WTC11 (cell line): ENCODE results near the gene CDCA5. TPM values are rescaled to one million over a fixed set of nuclear protein-coding genes. Genes with fewer than 3 reads are reported as not detected.

Experiments used
- ATAC-seq: fragments of 200-7000 bp; cut with Tn5 transposase; 2 replicates; pipeline ENCODE4 v1.10.0; 2021; ENCODE audit warnings: mild to moderate bottlenecking, moderate library complexity
- CTCF ChIA-PET: fragments of 300-600 bp; sonication (Branson Sonifier 250); formaldehyde crosslinking; loops from one replicate; lab custom pipeline; 2021; ENCODE audit warnings: antibody characterized with exemption; lab: Charles Lee
- POLR2A ChIA-PET: fragments of 350-600 bp; sonication (Branson Sonifier 250); formaldehyde crosslinking; loops from one replicate; lab custom pipeline; 2021; ENCODE audit warnings: antibody characterized with exemption; lab: Charles Lee
- DNase-seq: peaks from one replicate; pipeline ENCODE4 v3.0.0; 2021; ENCODE audit warnings: low spot score
- H3K27ac Mint-ChIP-seq: 2 replicates; pipeline ENCODE4 v1.8.0; 2021; ENCODE audit warnings: mixed read lengths
- H3K27me3 Mint-ChIP-seq: 2 replicates; pipeline ENCODE4 v1.8.0; 2021; ENCODE audit warnings: low read depth, mild to moderate bottlenecking, moderate library complexity, mixed read lengths
- H3K36me3 Mint-ChIP-seq: 2 replicates; pipeline ENCODE4 v1.8.0; 2021; ENCODE audit warnings: mixed read lengths
- H3K4me1 Mint-ChIP-seq: 2 replicates; pipeline ENCODE4 v1.8.0; 2022; ENCODE audit warnings: mixed read lengths
- H3K4me3 Mint-ChIP-seq: 2 replicates; pipeline ENCODE4 v1.8.0; 2021; ENCODE audit warnings: mild to moderate bottlenecking, moderate library complexity, mixed read lengths
- H3K9me3 Mint-ChIP-seq: 2 replicates; pipeline ENCODE4 v1.8.0; 2021; ENCODE audit warnings: mixed read lengths
- ATF2 ChIP-seq: sonication (generic); formaldehyde crosslinking; IDR thresholded peaks from 2 replicates; pipeline ENCODE4 v1.8.1; 2022; ENCODE audit warnings: low read depth, missing genetic modification reagents, borderline replicate concordance
- E2F4 ChIP-seq: sonication (generic); formaldehyde crosslinking; IDR thresholded peaks from 2 replicates; pipeline ENCODE4 v1.8.1; 2022; ENCODE audit warnings: low read depth, mild to moderate bottlenecking, moderate library complexity, missing genetic modification reagents, borderline replicate concordance
- E2F5 ChIP-seq: sonication (generic); formaldehyde crosslinking; IDR thresholded peaks from 2 replicates; pipeline ENCODE4 v1.8.1; 2022; ENCODE audit warnings: mild to moderate bottlenecking, moderate library complexity, missing genetic modification reagents
- ELF4 ChIP-seq: sonication (generic); formaldehyde crosslinking; IDR thresholded peaks from 2 replicates; pipeline ENCODE4 v1.8.1; 2022; ENCODE audit warnings: low read depth, mild to moderate bottlenecking, moderate library complexity, missing genetic modification reagents
- ERG ChIP-seq: fragments of 250-450 bp; sonication (Bioruptor Pico); IDR thresholded peaks from 2 replicates; pipeline ENCODE4 v1.8.0; 2021; ENCODE audit warnings: mild to moderate bottlenecking
- GTF2I ChIP-seq: fragments of 250-450 bp; sonication (Bioruptor Pico); conservative IDR thresholded peaks from 2 replicates; pipeline ENCODE4 v1.4.0; 2021; ENCODE audit warnings: mild to moderate bottlenecking
- HMGA2 ChIP-seq: fragments of 250-450 bp; sonication (Bioruptor Pico); IDR thresholded peaks from 2 replicates; pipeline ENCODE4 v1.4.0; 2021; ENCODE audit warnings: mild to moderate bottlenecking, moderate library complexity
- JAZF1 ChIP-seq: fragments of 250-450 bp; sonication (Bioruptor Pico); IDR thresholded peaks from 2 replicates; pipeline ENCODE4 v1.9.0; 2021; ENCODE audit warnings: moderate library complexity, mild to moderate bottlenecking, inconsistent platforms
- KAT7 ChIP-seq: sonication (generic); formaldehyde crosslinking; IDR thresholded peaks from 2 replicates; pipeline ENCODE4 v1.8.1; 2023; ENCODE audit warnings: missing genetic modification reagents, mild to moderate bottlenecking, borderline replicate concordance
- MLX ChIP-seq: sonication (generic); formaldehyde crosslinking; IDR thresholded peaks from 2 replicates; pipeline ENCODE4 v1.8.1; 2023; ENCODE audit warnings: mild to moderate bottlenecking, missing genetic modification reagents, moderate library complexity
- MYBL2 ChIP-seq: sonication (generic); formaldehyde crosslinking; IDR thresholded peaks from 2 replicates; pipeline ENCODE4 v1.8.1; 2023; ENCODE audit warnings: mild to moderate bottlenecking, moderate library complexity, missing genetic modification reagents
- PRDM15 ChIP-seq: sonication (generic); formaldehyde crosslinking; IDR thresholded peaks from 2 replicates; pipeline ENCODE4 v1.8.0; 2022; ENCODE audit warnings: missing genetic modification reagents
- RELA ChIP-seq: sonication (generic); formaldehyde crosslinking; IDR thresholded peaks from 2 replicates; pipeline ENCODE4 v1.8.1; 2022; ENCODE audit warnings: missing genetic modification reagents, mild to moderate bottlenecking, borderline replicate concordance
- SMAD3 ChIP-seq: sonication (generic); formaldehyde crosslinking; IDR thresholded peaks from 2 replicates; pipeline ENCODE4 v1.8.0; 2022; ENCODE audit warnings: missing genetic modification reagents, mild to moderate bottlenecking, borderline replicate concordance
- STAT6 ChIP-seq: sonication (generic); formaldehyde crosslinking; conservative IDR thresholded peaks from 2 replicates; pipeline ENCODE4 v1.8.1; 2023; ENCODE audit warnings: mild to moderate bottlenecking, low read depth, missing genetic modification reagents, moderate library complexity
- USF2 ChIP-seq: sonication (generic); formaldehyde crosslinking; IDR thresholded peaks from 2 replicates; pipeline ENCODE4 v1.8.1; 2023; ENCODE audit warnings: mild to moderate bottlenecking, missing genetic modification reagents, moderate library complexity
- ZNF232 ChIP-seq: sonication (generic); formaldehyde crosslinking; IDR thresholded peaks from 2 replicates; pipeline ENCODE4 v1.8.0; 2022; ENCODE audit warnings: mild to moderate bottlenecking, missing genetic modification reagents
- ZNF532 ChIP-seq: fragments of 250-450 bp; sonication (Bioruptor Pico); IDR thresholded peaks from 2 replicates; pipeline ENCODE4 v1.9.0; 2021; ENCODE audit warnings: mild to moderate bottlenecking, borderline replicate concordance
- total RNA-seq: library from RNA; stranded (reverse); gene quantifications from 3 replicates; pipeline ENCODE4 v1.2.3, GENCODE V29; 2021

The CDCA5 gene
- total RNA-seq, 1 experiment from 2014 or later, result 95.9 TPM

GRCh38 chr11:65115361-65116082 is 31.7 kb upstream of the CDCA5 start:
- Mint-ChIP-seq H3K4me1 (peaks cover 20% of the 10 kb centered on the region), H3K4me3 (peak overlapping the region; percentile 86), H3K27me3 (no peaks in the 10 kb centered on the region), H3K36me3 (peaks cover 22% of the 10 kb centered on the region), H3K27ac (no peak overlapping the region), H3K9me3 (no peaks in the 10 kb centered on the region)
- ATAC-seq (no peak), DNase-seq (no peak)
- ChIA-PET CTCF (interaction anchor here (2.4 to 2.9 kb wide), 3 partner anchors 66 to 267 kb away, joined by 12 to 15 read pairs (median 15); partner anchors contain the start of genes ARL2 and CAPN1), POLR2A (interaction anchor here (2.3 kb wide), 1 partner anchor 66 kb away, joined by 11 read pairs; the partner anchor contains the start of gene CAPN1)
- TF ChIP-seq ZNF232 (CRISPR knock-in tag) (no peak), GTF2I (no peak), ERG (CRISPR knock-in tag) (no peak), ELF4 (CRISPR knock-in tag) (no peak), MYBL2 (CRISPR knock-in tag) (no peak), SMAD3 (CRISPR knock-in tag) (no peak), STAT6 (no peak), E2F4 (CRISPR knock-in tag) (no peak), KAT7 (no peak), ZNF532 (CRISPR knock-in tag) (no peak), RELA (CRISPR knock-in tag) (no peak), HMGA2 (CRISPR knock-in tag) (no peak), ATF2 (no peak), USF2 (no peak), MLX (CRISPR knock-in tag) (no peak), E2F5 (no peak), JAZF1 (CRISPR knock-in tag) (no peak), PRDM15 (CRISPR knock-in tag) (no peak)
